ENCODE results near the gene CBX3.
"Not testable (repeated sequence)": the region's sequence is repeated elsewhere in the genome, so short reads cannot be mapped to it uniquely, and the experiment has no call there.

CBX3 gene

GRCh38 chr7:26201247-26202018 lies at the start of gene CBX3:
Gene CBX3, plus strand, starts transcription at chr7:26201745. Its CDS starts 1,254 bp downstream, at chr7:26202999.
- peak; percentile 87 to 90 for DNase-seq (ENCODE audit: low read depth in 2 of 2)

- peak; percentile 65 to 83 for DNase-seq (ENCODE audit: low read depth in 2 of 2)
Measured at GRCh38 chr7:26151953-26152781, 49.4 kb upstream of the CBX3 start, which contains the start of gene NFE2L3. Gene NFE2L3, plus strand, starts transcription at chr7:26152198. Its CDS starts 301 bp downstream, at chr7:26152499.

GRCh38 chr7:26152782-26153240 lies 48.7 kb upstream of the CBX3 start:
- not testable (repeated sequence) for DNase-seq (ENCODE audit: low read depth in 2 of 2)

- DNase-seq (ENCODE audit: low read depth in 2 of 2) = no peak
Measured at GRCh38 chr7:26153241-26153822, 48.2 kb upstream of the CBX3 start.

- no peak for DNase-seq (ENCODE audit: low read depth in 2 of 2)
Measured at GRCh38 chr7:26153823-26154783, 47.4 kb upstream of the CBX3 start.

GRCh38 chr7:26155531-26156375 lies 45.8 kb upstream of the CBX3 start:
- DNase-seq (ENCODE audit: low read depth in 2 of 2) = no peak

- no peak for DNase-seq (ENCODE audit: low read depth in 2 of 2)
Measured at GRCh38 chr7:26156451-26157420, 44.8 kb upstream of the CBX3 start.

GRCh38 chr7:26157520-26158105 lies 43.9 kb upstream of the CBX3 start:
- no peak for DNase-seq (ENCODE audit: low read depth in 2 of 2)

GRCh38 chr7:26159243-26159642 lies 42.3 kb upstream of the CBX3 start:
- no peak for DNase-seq (ENCODE audit: low read depth in 2 of 2)

GRCh38 chr7:26160896-26161295 lies 40.6 kb upstream of the CBX3 start:
- no peak for DNase-seq (ENCODE audit: low read depth in 2 of 2)

- no peak for DNase-seq (ENCODE audit: low read depth in 2 of 2)
Measured at GRCh38 chr7:26162431-26162830, 39.1 kb upstream of the CBX3 start.

- DNase-seq (ENCODE audit: low read depth in 2 of 2) = not testable (repeated sequence)
Measured at GRCh38 chr7:26163804-26164203, 37.7 kb upstream of the CBX3 start.

- DNase-seq (ENCODE audit: low read depth in 2 of 2) = no peak
Measured at GRCh38 chr7:26165950-26166683, 35.4 kb upstream of the CBX3 start.

GRCh38 chr7:26166684-26167266 lies 34.8 kb upstream of the CBX3 start:
- DNase-seq (ENCODE audit: low read depth in 2 of 2) = no peak

GRCh38 chr7:26167303-26167934 lies 34.1 kb upstream of the CBX3 start:
- no peak for DNase-seq (ENCODE audit: low read depth in 2 of 2)

- no peak for DNase-seq (ENCODE audit: low read depth in 2 of 2)
Measured at GRCh38 chr7:26168458-26169023, 33.0 kb upstream of the CBX3 start.

GRCh38 chr7:26169271-26169670 lies 32.3 kb upstream of the CBX3 start:
- no peak for DNase-seq (ENCODE audit: low read depth in 2 of 2)

All from stimulated activated CD4-positive, alpha-beta T cell treated with anti-CD3 and anti-CD28 coated beads, Interleukin-15, amount 100 ng/mL, for 48 hours (primary cell).